Thyroid gland (tissue), 4 donors: ENCODE measurements around the gene GCFC2.

Experiments
- CTCF ChIP-seq, 6 experiments: fragments of 200-600 bp in 3 of 6; fragments of 450-650 bp in 3 of 6; sonication (generic) in 3 of 6; IDR thresholded peaks; one replicate each; pipeline ENCODE4 v1.5.1; 2016 to 2019; ENCODE audit warnings: antibody characterized with exemption in 6 of 6, mild to moderate bottlenecking in 2 of 6, inconsistent platforms in 1 of 6, moderate library complexity in 1 of 6
- POLR2A ChIP-seq, 2 donors: fragments of 450-650 bp; IDR thresholded peaks; one replicate each; pipeline ENCODE4 v1.6.1; 2017; ENCODE audit warnings: antibody characterized with exemption in 2 of 2, mild to moderate bottlenecking in 2 of 2, moderate library complexity in 1 of 2

GRCh38 chr2:75720525-75720924 lies 9.8 kb upstream of the GCFC2 start:
- no peak for TF ChIP-seq CTCF (IDR thresholded peaks at IDR 0.05)
- no peak for TF ChIP-seq POLR2A (IDR thresholded peaks at IDR 0.05)
